WTC11 (cell line): ENCODE measurements around the gene SLC9C1. TPM values are rescaled to one million over a fixed set of nuclear protein-coding genes. Genes with fewer than 3 reads are reported as not detected.

Source experiments
- ATAC-seq: fragments of 200-7000 bp; cut with Tn5 transposase; 2 replicates; pipeline ENCODE4 v1.10.0; 2021; ENCODE audit warnings: mild to moderate bottlenecking, moderate library complexity
- CTCF ChIA-PET: fragments of 300-600 bp; sonication (Branson Sonifier 250); formaldehyde crosslinking; loops from one replicate; lab custom pipeline; 2021; ENCODE audit warnings: antibody characterized with exemption; lab: Charles Lee
- POLR2A ChIA-PET: fragments of 350-600 bp; sonication (Branson Sonifier 250); formaldehyde crosslinking; loops from one replicate; lab custom pipeline; 2021; ENCODE audit warnings: antibody characterized with exemption; lab: Charles Lee
- DNase-seq: peaks from one replicate; pipeline ENCODE4 v3.0.0; 2021; ENCODE audit warnings: low spot score
- H3K27ac Mint-ChIP-seq: 2 replicates; pipeline ENCODE4 v1.8.0; 2021; ENCODE audit warnings: mixed read lengths
- H3K27me3 Mint-ChIP-seq: 2 replicates; pipeline ENCODE4 v1.8.0; 2021; ENCODE audit warnings: low read depth, mild to moderate bottlenecking, moderate library complexity, mixed read lengths
- H3K36me3 Mint-ChIP-seq: 2 replicates; pipeline ENCODE4 v1.8.0; 2021; ENCODE audit warnings: mixed read lengths
- H3K4me1 Mint-ChIP-seq: 2 replicates; pipeline ENCODE4 v1.8.0; 2022; ENCODE audit warnings: mixed read lengths
- H3K4me3 Mint-ChIP-seq: 2 replicates; pipeline ENCODE4 v1.8.0; 2021; ENCODE audit warnings: mild to moderate bottlenecking, moderate library complexity, mixed read lengths
- H3K9me3 Mint-ChIP-seq: 2 replicates; pipeline ENCODE4 v1.8.0; 2021; ENCODE audit warnings: mixed read lengths
- CBFB ChIP-seq: sonication (generic); formaldehyde crosslinking; IDR thresholded peaks from 2 replicates; pipeline ENCODE4 v1.8.1; 2022; ENCODE audit warnings: mild to moderate bottlenecking, low read depth, missing genetic modification reagents
- E2F1 ChIP-seq: sonication (generic); formaldehyde crosslinking; IDR thresholded peaks from 2 replicates; pipeline ENCODE4 v1.8.0; 2022; ENCODE audit warnings: mild to moderate bottlenecking, missing genetic modification reagents
- E2F4 ChIP-seq: sonication (generic); formaldehyde crosslinking; IDR thresholded peaks from 2 replicates; pipeline ENCODE4 v1.8.1; 2022; ENCODE audit warnings: low read depth, mild to moderate bottlenecking, moderate library complexity, missing genetic modification reagents, borderline replicate concordance
- EMX1 ChIP-seq: fragments of 250-450 bp; sonication (Bioruptor Pico); IDR thresholded peaks from 2 replicates; pipeline ENCODE4 v1.8.0; 2021; ENCODE audit warnings: mild to moderate bottlenecking
- GRHL2 ChIP-seq: fragments of 250-450 bp; sonication (Bioruptor Pico); IDR thresholded peaks from 2 replicates; pipeline ENCODE4 v1.8.0; 2022; ENCODE audit warnings: mild to moderate bottlenecking, moderate library complexity; ENCODE audit not compliant: insufficient replicate concordance, severe bottlenecking
- MXD4 ChIP-seq: fragments of 250-450 bp; sonication (Bioruptor Pico); IDR thresholded peaks from 2 replicates; pipeline ENCODE4 v1.8.0; 2021; ENCODE audit warnings: mild to moderate bottlenecking, moderate library complexity, borderline replicate concordance
- NFYB ChIP-seq: sonication (generic); formaldehyde crosslinking; conservative IDR thresholded peaks from 2 replicates; pipeline ENCODE4 v1.8.0; 2022; ENCODE audit warnings: low read depth, missing genetic modification reagents
- NR1H2 ChIP-seq: sonication (generic); formaldehyde crosslinking; IDR thresholded peaks from 2 replicates; pipeline ENCODE4 v1.9.0; 2021; ENCODE audit warnings: mild to moderate bottlenecking, moderate library complexity, missing genetic modification reagents
- OVOL2 ChIP-seq: fragments of 250-450 bp; sonication (Bioruptor Pico); IDR thresholded peaks from 2 replicates; pipeline ENCODE4 v1.9.0; 2021; ENCODE audit warnings: mild to moderate bottlenecking, borderline replicate concordance
- RELA ChIP-seq: sonication (generic); formaldehyde crosslinking; IDR thresholded peaks from 2 replicates; pipeline ENCODE4 v1.8.1; 2022; ENCODE audit warnings: missing genetic modification reagents, mild to moderate bottlenecking, borderline replicate concordance
- RORB ChIP-seq: fragments of 250-450 bp; sonication (Bioruptor Pico); IDR thresholded peaks from 2 replicates; pipeline ENCODE4 v1.9.0; 2021; ENCODE audit warnings: mild to moderate bottlenecking
- SMAD3 ChIP-seq: sonication (generic); formaldehyde crosslinking; IDR thresholded peaks from 2 replicates; pipeline ENCODE4 v1.8.0; 2022; ENCODE audit warnings: missing genetic modification reagents, mild to moderate bottlenecking, borderline replicate concordance
- SOX15 ChIP-seq: fragments of 250-450 bp; sonication (Bioruptor Pico); IDR thresholded peaks from 2 replicates; pipeline ENCODE4 v1.9.0; 2021; ENCODE audit warnings: mild to moderate bottlenecking
- TCF7 ChIP-seq: sonication (generic); formaldehyde crosslinking; IDR thresholded peaks from 2 replicates; pipeline ENCODE4 v1.8.0; 2022; ENCODE audit warnings: mild to moderate bottlenecking, low read depth, missing genetic modification reagents, moderate library complexity
- TP53 ChIP-seq: sonication (generic); formaldehyde crosslinking; IDR thresholded peaks from 2 replicates; pipeline ENCODE4 v1.8.1; 2023; ENCODE audit warnings: mild to moderate bottlenecking, missing genetic modification reagents
- USF1 ChIP-seq: sonication (generic); formaldehyde crosslinking; IDR thresholded peaks from 2 replicates; pipeline ENCODE4 v1.8.0; 2022; ENCODE audit warnings: mild to moderate bottlenecking, missing genetic modification reagents
- ZNF219 ChIP-seq: sonication (generic); formaldehyde crosslinking; IDR thresholded peaks from 2 replicates; pipeline ENCODE4 v1.8.0; 2023; ENCODE audit warnings: missing genetic modification reagents, mild to moderate bottlenecking, borderline replicate concordance
- ZNF317 ChIP-seq: sonication (generic); formaldehyde crosslinking; IDR thresholded peaks from 2 replicates; pipeline ENCODE4 v1.8.1; 2023; ENCODE audit warnings: low read depth, mild to moderate bottlenecking, moderate library complexity, missing genetic modification reagents, borderline replicate concordance
- ZNF671 ChIP-seq: fragments of 250-450 bp; sonication (Bioruptor Pico); IDR thresholded peaks from 2 replicates; pipeline ENCODE4 v1.8.0; 2021; ENCODE audit warnings: mild to moderate bottlenecking
- total RNA-seq: library from RNA; stranded (reverse); gene quantifications from 3 replicates; pipeline ENCODE4 v1.2.3, GENCODE V29; 2021
- TF ChIP-seq, protein P1 (sequence below): sonication (generic); formaldehyde crosslinking; IDR thresholded peaks from 2 replicates; pipeline ENCODE4 v1.8.1; 2023; ENCODE audit warnings: mild to moderate bottlenecking, missing genetic modification reagents, moderate library complexity
- TF ChIP-seq, protein P2 (sequence below): sonication (generic); formaldehyde crosslinking; IDR thresholded peaks from 2 replicates; pipeline ENCODE4 v1.8.1; 2023; ENCODE audit warnings: mild to moderate bottlenecking, missing genetic modification reagents
- TF ChIP-seq, protein P3 (sequence below): sonication (generic); formaldehyde crosslinking; IDR thresholded peaks from 2 replicates; pipeline ENCODE4 v1.8.1; 2023; ENCODE audit warnings: mild to moderate bottlenecking, moderate library complexity, missing genetic modification reagents
- TF ChIP-seq, protein P4 (sequence below): fragments of 250-450 bp; sonication (Bioruptor Pico); conservative IDR thresholded peaks from 2 replicates; pipeline ENCODE4 v1.9.0; 2021; ENCODE audit warnings: mild to moderate bottlenecking

Gene SLC9C1
- total RNA-seq, 1 experiment from 2014 or later, result 3.5 TPM

- CTCF ChIA-PET, result interaction anchor here (0.6 to 8.7 kb wide), 6 partner anchors 8 to 207 kb away, joined by 3 to 73 read pairs (median 4); no protein-coding TSS in a partner anchor
- Mint-ChIP-seq H3K27me3 (no peaks in the 10 kb centered on the region), H3K9me3 (no peaks in the 10 kb centered on the region), H3K27ac (peak overlapping the region; percentile 82), H3K4me3 (no peak overlapping the region), H3K36me3 (0 out of 2 replicates have a peak, but pooled peaks cover 2% of the 10 kb centered on the region), H3K4me1 (peaks cover 54% of the 10 kb centered on the region)
- POLR2A ChIA-PET, result interaction anchor here (0.9 kb wide), 1 partner anchor 209 kb away, joined by 3 read pairs; no protein-coding TSS in a partner anchor
- TF ChIP-seq RELA (CRISPR knock-in tag), result no peak
- no peak for TF ChIP-seq EMX1 (CRISPR knock-in tag)
- no peak for TF ChIP-seq TP53 (CRISPR knock-in tag)
- TF ChIP-seq, protein P1, sequence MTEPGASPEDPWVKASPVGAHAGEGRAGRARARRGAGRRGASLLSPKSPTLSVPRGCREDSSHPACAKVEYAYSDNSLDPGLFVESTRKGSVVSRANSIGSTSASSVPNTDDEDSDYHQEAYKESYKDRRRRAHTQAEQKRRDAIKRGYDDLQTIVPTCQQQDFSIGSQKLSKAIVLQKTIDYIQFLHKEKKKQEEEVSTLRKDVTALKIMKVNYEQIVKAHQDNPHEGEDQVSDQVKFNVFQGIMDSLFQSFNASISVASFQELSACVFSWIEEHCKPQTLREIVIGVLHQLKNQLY, result no peak
- TF ChIP-seq, protein P2, sequence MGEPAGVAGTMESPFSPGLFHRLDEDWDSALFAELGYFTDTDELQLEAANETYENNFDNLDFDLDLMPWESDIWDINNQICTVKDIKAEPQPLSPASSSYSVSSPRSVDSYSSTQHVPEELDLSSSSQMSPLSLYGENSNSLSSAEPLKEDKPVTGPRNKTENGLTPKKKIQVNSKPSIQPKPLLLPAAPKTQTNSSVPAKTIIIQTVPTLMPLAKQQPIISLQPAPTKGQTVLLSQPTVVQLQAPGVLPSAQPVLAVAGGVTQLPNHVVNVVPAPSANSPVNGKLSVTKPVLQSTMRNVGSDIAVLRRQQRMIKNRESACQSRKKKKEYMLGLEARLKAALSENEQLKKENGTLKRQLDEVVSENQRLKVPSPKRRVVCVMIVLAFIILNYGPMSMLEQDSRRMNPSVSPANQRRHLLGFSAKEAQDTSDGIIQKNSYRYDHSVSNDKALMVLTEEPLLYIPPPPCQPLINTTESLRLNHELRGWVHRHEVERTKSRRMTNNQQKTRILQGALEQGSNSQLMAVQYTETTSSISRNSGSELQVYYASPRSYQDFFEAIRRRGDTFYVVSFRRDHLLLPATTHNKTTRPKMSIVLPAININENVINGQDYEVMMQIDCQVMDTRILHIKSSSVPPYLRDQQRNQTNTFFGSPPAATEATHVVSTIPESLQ (CRISPR knock-in tag), result no peak
- TF ChIP-seq TCF7 (CRISPR knock-in tag), result no peak
- no peak for TF ChIP-seq SOX15 (CRISPR knock-in tag)
- TF ChIP-seq, protein P3, sequence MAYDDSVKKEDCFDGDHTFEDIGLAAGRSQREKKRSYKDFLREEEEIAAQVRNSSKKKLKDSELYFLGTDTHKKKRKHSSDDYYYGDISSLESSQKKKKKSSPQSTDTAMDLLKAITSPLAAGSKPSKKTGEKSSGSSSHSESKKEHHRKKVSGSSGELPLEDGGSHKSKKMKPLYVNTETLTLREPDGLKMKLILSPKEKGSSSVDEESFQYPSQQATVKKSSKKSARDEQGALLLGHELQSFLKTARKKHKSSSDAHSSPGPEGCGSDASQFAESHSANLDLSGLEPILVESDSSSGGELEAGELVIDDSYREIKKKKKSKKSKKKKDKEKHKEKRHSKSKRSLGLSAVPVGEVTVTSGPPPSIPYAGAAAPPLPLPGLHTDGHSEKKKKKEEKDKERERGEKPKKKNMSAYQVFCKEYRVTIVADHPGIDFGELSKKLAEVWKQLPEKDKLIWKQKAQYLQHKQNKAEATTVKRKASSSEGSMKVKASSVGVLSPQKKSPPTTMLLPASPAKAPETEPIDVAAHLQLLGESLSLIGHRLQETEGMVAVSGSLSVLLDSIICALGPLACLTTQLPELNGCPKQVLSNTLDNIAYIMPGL (CRISPR knock-in tag), result no peak
- no peak for TF ChIP-seq E2F1 (CRISPR knock-in tag)
- TF ChIP-seq NR1H2, result no peak
- no peak for TF ChIP-seq ZNF317 (CRISPR knock-in tag)
- no peak for TF ChIP-seq E2F4 (CRISPR knock-in tag)
- ATAC-seq, result no peak
- no peak for DNase-seq
Observed at GRCh38 chr3:112124907-112125607, 169.0 kb downstream of the SLC9C1 start.

DNA sequence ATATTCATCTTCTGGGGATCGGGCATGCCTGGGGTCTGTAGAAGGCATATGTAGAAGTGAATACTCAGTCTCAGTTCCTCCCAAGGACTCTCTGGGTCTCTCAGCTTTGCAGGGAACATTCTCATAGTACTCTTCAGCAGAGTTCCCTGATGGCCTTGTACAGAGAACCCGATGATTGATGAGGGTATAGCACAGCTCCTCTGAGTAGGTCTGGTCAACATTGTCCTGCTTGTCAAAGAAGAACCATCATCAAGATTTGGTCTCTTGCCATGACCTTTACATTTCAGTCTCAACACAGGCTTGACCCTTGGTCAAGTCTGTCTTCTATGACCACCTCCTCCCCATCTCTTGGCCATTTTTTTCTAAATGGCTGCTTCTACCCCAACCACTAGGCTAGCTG, 170.5 kb downstream of the SLC9C1 start:
- ChIA-PET POLR2A (interaction anchor here (0.6 kb wide), 1 partner anchor 199 kb away, joined by 3 read pairs; no protein-coding TSS in a partner anchor), CTCF (interaction anchor here (8.7 kb wide), 1 partner anchor 12 kb away, joined by 73 read pairs; no protein-coding TSS in a partner anchor)
- Mint-ChIP-seq H3K36me3 (peaks cover 3% of the 10 kb centered on the region; the same call in 1 of the 2 replicates), H3K9me3 (no peaks in the 10 kb centered on the region), H3K27ac (no peak overlapping the region), H3K27me3 (no peaks in the 10 kb centered on the region), H3K4me3 (no peak overlapping the region), H3K4me1 (peaks cover 54% of the 10 kb centered on the region)
- TF ChIP-seq MXD4 (CRISPR knock-in tag), result no peak
- no peak for TF ChIP-seq ZNF671 (CRISPR knock-in tag)
- no peak for TF ChIP-seq ZNF219 (CRISPR knock-in tag)
- no peak for TF ChIP-seq OVOL2 (CRISPR knock-in tag)
- no peak for TF ChIP-seq NFYB (CRISPR knock-in tag)
- no peak for TF ChIP-seq USF1 (CRISPR knock-in tag)
- TF ChIP-seq SMAD3 (CRISPR knock-in tag), result no peak
- TF ChIP-seq, protein P4, sequence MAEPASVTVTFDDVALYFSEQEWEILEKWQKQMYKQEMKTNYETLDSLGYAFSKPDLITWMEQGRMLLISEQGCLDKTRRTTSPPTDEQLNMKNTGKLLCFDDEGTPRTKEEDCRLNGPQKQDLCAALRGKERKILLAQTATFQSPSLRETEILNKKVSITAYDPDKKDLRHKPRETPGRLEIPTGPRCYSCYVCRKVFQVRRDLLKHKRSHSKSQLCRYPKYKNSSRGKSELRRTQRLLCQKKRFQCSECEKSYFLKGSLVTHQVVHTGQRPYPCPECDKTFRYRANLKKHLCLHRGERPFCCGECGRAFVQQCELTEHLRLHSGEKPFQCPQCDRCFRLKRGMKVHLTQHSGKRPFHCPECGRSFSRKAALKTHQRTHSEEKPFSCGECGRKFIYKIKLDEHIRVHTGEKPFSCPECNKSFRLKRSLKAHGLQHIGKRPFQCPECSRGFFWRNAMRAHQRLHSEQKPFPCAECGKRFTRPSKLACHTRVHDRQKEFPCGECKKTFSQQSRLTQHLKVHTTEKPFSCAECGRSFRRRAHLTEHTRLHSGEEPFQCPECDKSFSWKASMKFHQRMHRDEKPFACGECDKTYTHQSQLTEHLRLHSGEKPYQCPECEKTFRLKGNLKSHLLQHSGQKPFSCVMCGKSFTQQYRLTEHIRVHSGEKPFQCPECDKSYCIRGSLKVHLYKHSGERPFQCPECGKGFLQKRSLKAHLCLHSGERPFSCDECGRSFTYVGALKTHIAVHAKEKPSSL (CRISPR knock-in tag), result no peak
- no peak for TF ChIP-seq GRHL2 (CRISPR knock-in tag)
- no peak for TF ChIP-seq CBFB (CRISPR knock-in tag)
- no peak for TF ChIP-seq RORB
- DNase-seq (no peak), ATAC-seq (no peak)
